ENCODE measurements around the gene ARHGDIB.
A peak's percentile ranks its signal among the peaks of the same experiment; 100 is the strongest.

ARHGDIB gene

GRCh38 chr12:14938301-14938700 lies 23.1 kb downstream of the ARHGDIB start, which contains the start of gene ERP27:
ERP27 (minus strand) TSS chr12:14938537; CDS start chr12:14938508, 29 bp downstream.
- no peak within 1 kb of the TSS for H4K8ac ChIP-seq (ENCODE audit: low read depth, low read length)
- no peaks in the 10 kb centered on the region for H3K27me3 ChIP-seq (ENCODE audit: insufficient read depth, low read length, poor library complexity)
- H3K4me3 ChIP-seq (ENCODE audit: low read length) = no peak within 1 kb of the TSS
- no peak within 1 kb of the TSS for H2BK15ac ChIP-seq (replicated peaks; ENCODE audit: low read depth)
- no CpG with 5 or more reads among the region's 3 CpGs for WGBS (ENCODE audit: extremely low coverage, insufficient coverage, low lambda C conversion rate)
- no peak within 1 kb of the TSS for H3K56ac ChIP-seq (ENCODE audit: low read length)
- no peak within 1 kb of the TSS for H2BK5ac ChIP-seq (ENCODE audit: low read length)
- H3K27ac ChIP-seq (ENCODE audit: low read depth, low read length) = no peak within 1 kb of the TSS
- H3K18ac ChIP-seq (ENCODE audit: low read length) = no peak within 1 kb of the TSS
- no peaks in the 10 kb centered on the region for H3K79me2 ChIP-seq (ENCODE audit: control insufficient read depth, insufficient read depth, low read length)
- DNase-seq = no peak
- no peak within 1 kb of the TSS for H2AK5ac ChIP-seq (ENCODE audit: low read length)
- H3K36me3 ChIP-seq (ENCODE audit: control insufficient read depth, insufficient read depth, low read length) = no peaks in the 10 kb centered on the region
- no peak within 1 kb of the TSS for H3K9ac ChIP-seq (ENCODE audit: low read length)
- no peak within 1 kb of the TSS for H3K4me2 ChIP-seq (ENCODE audit: low read length)
- no peaks in the 10 kb centered on the region for H3K4me1 ChIP-seq (ENCODE audit: control insufficient read depth, low read depth, low read length)
- H3K79me1 ChIP-seq (ENCODE audit: low read length) = no peaks in the 10 kb centered on the region
- H3K4ac ChIP-seq (ENCODE audit: low read depth, low read length) = no peak within 1 kb of the TSS
- H2BK120ac ChIP-seq (ENCODE audit: low read depth, low read length) = no peak within 1 kb of the TSS
- no peak within 1 kb of the TSS for H3K23ac ChIP-seq (ENCODE audit: low read length)
- no peak within 1 kb of the TSS for H4K5ac ChIP-seq (ENCODE audit: low read length)

DNA sequence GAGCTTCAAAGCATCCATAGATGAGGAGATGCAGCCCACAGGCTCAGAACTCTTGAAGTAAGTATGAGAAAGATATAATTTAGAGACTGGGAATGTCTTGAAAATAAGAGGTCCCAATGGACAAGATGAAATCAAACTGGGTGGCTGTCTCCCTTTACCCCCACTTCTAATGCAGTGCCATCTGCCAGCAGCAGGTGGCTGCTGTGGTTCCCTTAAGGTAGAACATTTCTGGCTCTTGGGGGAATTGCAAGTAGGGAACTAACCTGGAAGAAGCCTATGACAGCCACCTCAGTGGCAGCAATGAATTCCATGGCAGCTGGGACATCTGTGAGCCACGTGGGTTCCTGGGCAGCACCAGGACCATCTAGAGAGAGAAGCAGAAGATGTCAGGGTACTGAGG lies 23.7 kb downstream of the ARHGDIB start:
- no peak overlapping the region for H2BK5ac ChIP-seq (ENCODE audit: low read length)
- peak; percentile 55 for DNase-seq
- no peak overlapping the region for H3K23ac ChIP-seq (ENCODE audit: low read length)
- H3K9ac ChIP-seq (ENCODE audit: low read length) = no peak overlapping the region
- no peak overlapping the region for H2BK15ac ChIP-seq (replicated peaks; ENCODE audit: low read depth)
- H3K18ac ChIP-seq (ENCODE audit: low read length) = no peak overlapping the region
- H3K79me2 ChIP-seq (ENCODE audit: control insufficient read depth, insufficient read depth, low read length) = no peaks in the 10 kb centered on the region
- H4K5ac ChIP-seq (ENCODE audit: low read length) = no peak overlapping the region
- no peak overlapping the region for H3K4me3 ChIP-seq (ENCODE audit: low read length)
- no peak overlapping the region for H3K4ac ChIP-seq (ENCODE audit: low read depth, low read length)
- H3K56ac ChIP-seq (ENCODE audit: low read length) = no peak overlapping the region
- no peaks in the 10 kb centered on the region for H3K36me3 ChIP-seq (ENCODE audit: control insufficient read depth, insufficient read depth, low read length)
- no peaks in the 10 kb centered on the region for H3K79me1 ChIP-seq (ENCODE audit: low read length)
- no peak overlapping the region for H3K27ac ChIP-seq (ENCODE audit: low read depth, low read length)
- WGBS (ENCODE audit: extremely low coverage, insufficient coverage, low lambda C conversion rate) = no CpG with 5 or more reads among the region's 1 CpG
- no peak overlapping the region for H2AK5ac ChIP-seq (ENCODE audit: low read length)
- H4K8ac ChIP-seq (ENCODE audit: low read depth, low read length) = no peak overlapping the region
- H3K4me2 ChIP-seq (ENCODE audit: low read length) = no peak overlapping the region
- no peak overlapping the region for H2BK120ac ChIP-seq (ENCODE audit: low read depth, low read length)
- no peaks in the 10 kb centered on the region for H3K27me3 ChIP-seq (ENCODE audit: insufficient read depth, low read length, poor library complexity)
- H3K4me1 ChIP-seq (ENCODE audit: control insufficient read depth, low read depth, low read length) = no peaks in the 10 kb centered on the region

DNA sequence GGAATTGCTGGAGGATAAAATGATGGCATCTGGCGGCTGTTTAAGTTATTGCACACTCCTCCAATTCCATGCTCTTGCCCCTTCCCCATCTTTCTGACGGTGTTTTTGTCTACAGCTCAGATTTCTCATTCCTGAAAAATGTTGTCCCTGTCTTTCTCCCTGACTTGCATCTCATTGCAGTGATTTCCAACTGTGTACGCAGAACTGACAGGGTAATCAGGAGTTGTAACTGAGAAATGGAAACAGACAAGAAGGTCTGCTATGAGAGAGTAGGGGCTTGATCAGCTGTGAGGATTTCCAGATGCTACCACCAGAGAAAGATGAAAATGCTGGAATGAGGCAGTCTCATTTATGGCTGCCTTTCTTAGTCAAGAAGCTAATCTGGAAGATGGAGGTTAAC lies 24.4 kb downstream of the ARHGDIB start:
- H3K4ac ChIP-seq (ENCODE audit: low read depth, low read length) = no peak overlapping the region
- H2BK120ac ChIP-seq (ENCODE audit: low read depth, low read length) = no peak overlapping the region
- H2BK15ac ChIP-seq (replicated peaks; ENCODE audit: low read depth) = no peak overlapping the region
- H2AK5ac ChIP-seq (ENCODE audit: low read length) = no peak overlapping the region
- no peaks in the 10 kb centered on the region for H3K27me3 ChIP-seq (ENCODE audit: insufficient read depth, low read length, poor library complexity)
- no CpG with 5 or more reads among the region's 3 CpGs for WGBS (ENCODE audit: extremely low coverage, insufficient coverage, low lambda C conversion rate)
- no peak overlapping the region for H3K27ac ChIP-seq (ENCODE audit: low read depth, low read length)
- no peaks in the 10 kb centered on the region for H3K4me1 ChIP-seq (ENCODE audit: control insufficient read depth, low read depth, low read length)
- no peak overlapping the region for H2BK5ac ChIP-seq (ENCODE audit: low read length)
- H3K18ac ChIP-seq (ENCODE audit: low read length) = no peak overlapping the region
- no peak for DNase-seq
- H3K79me1 ChIP-seq (ENCODE audit: low read length) = no peaks in the 10 kb centered on the region
- H3K36me3 ChIP-seq (ENCODE audit: control insufficient read depth, insufficient read depth, low read length) = no peaks in the 10 kb centered on the region
- H3K23ac ChIP-seq (ENCODE audit: low read length) = no peak overlapping the region
- no peak overlapping the region for H4K8ac ChIP-seq (ENCODE audit: low read depth, low read length)
- no peak overlapping the region for H4K5ac ChIP-seq (ENCODE audit: low read length)
- H3K9ac ChIP-seq (ENCODE audit: low read length) = no peak overlapping the region
- H3K4me2 ChIP-seq (ENCODE audit: low read length) = no peak overlapping the region
- no peak overlapping the region for H3K4me3 ChIP-seq (ENCODE audit: low read length)
- no peak overlapping the region for H3K56ac ChIP-seq (ENCODE audit: low read length)
- no peaks in the 10 kb centered on the region for H3K79me2 ChIP-seq (ENCODE audit: control insufficient read depth, insufficient read depth, low read length)

GRCh38 chr12:14936224-14936861 lies 25.1 kb downstream of the ARHGDIB start:
- no peaks in the 10 kb centered on the region for H3K27me3 ChIP-seq (ENCODE audit: insufficient read depth, low read length, poor library complexity)
- no peak overlapping the region for H3K9ac ChIP-seq (ENCODE audit: low read length)
- no peak overlapping the region for H4K8ac ChIP-seq (ENCODE audit: low read depth, low read length)
- DNase-seq = peak; percentile 80
- no peaks in the 10 kb centered on the region for H3K79me1 ChIP-seq (ENCODE audit: low read length)
- no peak overlapping the region for H3K4ac ChIP-seq (ENCODE audit: low read depth, low read length)
- no peak overlapping the region for H3K23ac ChIP-seq (ENCODE audit: low read length)
- no peaks in the 10 kb centered on the region for H3K36me3 ChIP-seq (ENCODE audit: control insufficient read depth, insufficient read depth, low read length)
- H3K18ac ChIP-seq (ENCODE audit: low read length) = no peak overlapping the region
- H3K79me2 ChIP-seq (ENCODE audit: control insufficient read depth, insufficient read depth, low read length) = no peaks in the 10 kb centered on the region
- no peak overlapping the region for H3K4me3 ChIP-seq (ENCODE audit: low read length)
- H2BK120ac ChIP-seq (ENCODE audit: low read depth, low read length) = no peak overlapping the region
- no peak overlapping the region for H2BK5ac ChIP-seq (ENCODE audit: low read length)
- no peak overlapping the region for H3K4me2 ChIP-seq (ENCODE audit: low read length)
- no peak overlapping the region for H3K56ac ChIP-seq (ENCODE audit: low read length)
- no peak overlapping the region for H4K5ac ChIP-seq (ENCODE audit: low read length)
- H2BK15ac ChIP-seq (replicated peaks; ENCODE audit: low read depth) = no peak overlapping the region
- no peak overlapping the region for H2AK5ac ChIP-seq (ENCODE audit: low read length)
- no CpG with 5 or more reads among the region's 6 CpGs for WGBS (ENCODE audit: extremely low coverage, insufficient coverage, low lambda C conversion rate)
- no peaks in the 10 kb centered on the region for H3K4me1 ChIP-seq (ENCODE audit: control insufficient read depth, low read depth, low read length)
- H3K27ac ChIP-seq (ENCODE audit: low read depth, low read length) = no peak overlapping the region

DNA sequence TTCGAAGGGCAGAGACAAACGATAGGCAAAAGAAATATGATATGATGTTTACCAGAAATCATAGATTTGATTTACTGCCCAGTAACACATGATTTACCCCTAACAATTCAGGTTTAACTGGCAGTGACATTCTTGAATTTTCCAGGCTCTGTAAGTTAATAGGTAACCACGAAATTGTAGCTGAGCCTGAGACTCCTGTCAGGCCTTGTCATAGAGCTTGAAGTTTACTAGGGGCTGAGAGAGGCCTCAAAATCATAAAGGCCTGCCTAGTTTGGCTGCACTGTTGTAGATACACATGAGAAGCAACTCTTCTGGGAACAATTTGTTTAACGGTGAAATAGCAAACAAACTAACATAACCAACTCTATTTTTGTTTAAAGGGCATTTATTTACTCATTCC lies 26.4 kb downstream of the ARHGDIB start:
- H4K8ac ChIP-seq (ENCODE audit: low read depth, low read length) = no peak overlapping the region

GRCh38 chr12:14934511-14934910 lies 26.9 kb downstream of the ARHGDIB start:
- Histone ChIP-seq H3K27me3 (ENCODE audit: insufficient read depth, low read length, poor library complexity) (no peaks in the 10 kb centered on the region), H3K27ac (ENCODE audit: low read depth, low read length) (no peak overlapping the region), H4K8ac (ENCODE audit: low read depth, low read length) (no peak overlapping the region), H3K4me2 (ENCODE audit: low read length) (no peak overlapping the region), H2AK5ac (ENCODE audit: low read length) (no peak overlapping the region), H3K9ac (ENCODE audit: low read length) (no peak overlapping the region), H3K4me3 (ENCODE audit: low read length) (no peak overlapping the region), H3K79me2 (ENCODE audit: control insufficient read depth, insufficient read depth, low read length) (no peaks in the 10 kb centered on the region), H3K56ac (ENCODE audit: low read length) (no peak overlapping the region), H3K23ac (ENCODE audit: low read length) (no peak overlapping the region), H3K79me1 (ENCODE audit: low read length) (no peaks in the 10 kb centered on the region), H2BK5ac (ENCODE audit: low read length) (no peak overlapping the region), H3K36me3 (ENCODE audit: control insufficient read depth, insufficient read depth, low read length) (no peaks in the 10 kb centered on the region), H2BK15ac (replicated peaks; ENCODE audit: low read depth) (no peak overlapping the region), H2BK120ac (ENCODE audit: low read depth, low read length) (no peak overlapping the region), H3K4me1 (ENCODE audit: control insufficient read depth, low read depth, low read length) (no peaks in the 10 kb centered on the region), H3K18ac (ENCODE audit: low read length) (no peak overlapping the region), H3K4ac (ENCODE audit: low read depth, low read length) (no peak overlapping the region), H4K5ac (ENCODE audit: low read length) (no peak overlapping the region)
- no peak for DNase-seq
- no CpG with 5 or more reads among the region's 2 CpGs for WGBS (ENCODE audit: extremely low coverage, insufficient coverage, low lambda C conversion rate)

More for the DNA sequence above, 26.4 kb downstream of the ARHGDIB start:
- Histone ChIP-seq H2BK5ac (ENCODE audit: low read length) (no peak overlapping the region), H3K23ac (ENCODE audit: low read length) (no peak overlapping the region), H3K4me1 (ENCODE audit: control insufficient read depth, low read depth, low read length) (no peaks in the 10 kb centered on the region), H3K4ac (ENCODE audit: low read depth, low read length) (no peak overlapping the region), H3K4me3 (ENCODE audit: low read length) (no peak overlapping the region), H3K79me2 (ENCODE audit: control insufficient read depth, insufficient read depth, low read length) (no peaks in the 10 kb centered on the region), H2BK120ac (ENCODE audit: low read depth, low read length) (no peak overlapping the region), H3K27ac (ENCODE audit: low read depth, low read length) (no peak overlapping the region), H3K9ac (ENCODE audit: low read length) (no peak overlapping the region), H3K27me3 (ENCODE audit: insufficient read depth, low read length, poor library complexity) (no peaks in the 10 kb centered on the region), H3K56ac (ENCODE audit: low read length) (no peak overlapping the region), H3K18ac (ENCODE audit: low read length) (no peak overlapping the region), H4K5ac (ENCODE audit: low read length) (no peak overlapping the region), H3K79me1 (ENCODE audit: low read length) (no peaks in the 10 kb centered on the region), H3K36me3 (ENCODE audit: control insufficient read depth, insufficient read depth, low read length) (no peaks in the 10 kb centered on the region), H2AK5ac (ENCODE audit: low read length) (no peak overlapping the region), H3K4me2 (ENCODE audit: low read length) (no peak overlapping the region), H2BK15ac (replicated peaks; ENCODE audit: low read depth) (no peak overlapping the region)
- no peak for DNase-seq
- no CpG with 5 or more reads among the region's 4 CpGs for WGBS (ENCODE audit: extremely low coverage, insufficient coverage, low lambda C conversion rate)

All from mesendoderm (in vitro differentiated cells).